ACC112 (cell line): Measurements from ENCODE around the gene OTOA.
"Not testable (repeated sequence)": the region's sequence is repeated elsewhere in the genome, so short reads cannot be mapped to it uniquely, and the experiment has no call there.

Experiments
- H2AFZ ChIP-seq: fragments of 200-600 bp; sonication (generic); one replicate; pipeline ENCODE4 v1.6.0; 2017; ENCODE audit warnings: antibody characterized with exemption, low read length; ENCODE audit not compliant: unreplicated experiment
- H3K27ac ChIP-seq: fragments of 200-600 bp; sonication (generic); 2 replicates; pipeline ENCODE4 v1.5.1; 2014; ENCODE audit warnings: low read depth, mild to moderate bottlenecking, antibody characterized with exemption, low read length, moderate library complexity
- H3K27me3 ChIP-seq: fragments of 200-600 bp; sonication (generic); 2 replicates; pipeline ENCODE4 v1.6.1; 2014; ENCODE audit warnings: mild to moderate bottlenecking, antibody characterized with exemption, low read length, moderate library complexity, mixed read lengths; ENCODE audit not compliant: insufficient read depth
- H3K36me3 ChIP-seq: fragments of 200-600 bp; sonication (generic); 2 replicates; pipeline ENCODE4 v1.6.1; 2016; ENCODE audit warnings: mild to moderate bottlenecking, antibody characterized with exemption, low read length, moderate library complexity, mixed read lengths; ENCODE audit not compliant: insufficient read depth
- H3K4me1 ChIP-seq: fragments of 200-600 bp; sonication (generic); one replicate; pipeline ENCODE4 v1.6.1; 2016; ENCODE audit warnings: low read length, mixed read lengths; ENCODE audit not compliant: insufficient read depth, unreplicated experiment, control insufficient read depth
- H3K4me3 ChIP-seq: fragments of 200-600 bp; sonication (generic); 2 replicates; pipeline ENCODE4 v1.5.1; 2014; ENCODE audit warnings: mild to moderate bottlenecking, low read depth, low read length
- H3K79me2 ChIP-seq: fragments of 200-600 bp; sonication (generic); one replicate; pipeline ENCODE4 v1.6.0; 2016; ENCODE audit warnings: low read length; ENCODE audit not compliant: control insufficient read depth, unreplicated experiment, insufficient read depth

OTOA gene

GRCh38 chr16:21719283-21719682 lies 55.5 kb downstream of the OTOA start:
- Histone ChIP-seq H2AFZ (no peak overlapping the region), H3K27me3 (no peaks in the 10 kb centered on the region), H3K4me3 (no peak overlapping the region), H3K79me2 (no peaks in the 10 kb centered on the region), H3K36me3 (no peaks in the 10 kb centered on the region), H3K4me1 (no peaks in the 10 kb centered on the region), H3K27ac (no peak overlapping the region)

GRCh38 chr16:21720533-21720932 lies 56.8 kb downstream of the OTOA start:
- Histone ChIP-seq H3K4me3 (no peak overlapping the region), H3K36me3 (no peaks in the 10 kb centered on the region), H3K4me1 (no peaks in the 10 kb centered on the region), H3K79me2 (no peaks in the 10 kb centered on the region), H3K27me3 (no peaks in the 10 kb centered on the region), H2AFZ (no peak overlapping the region), H3K27ac (no peak overlapping the region)

- Histone ChIP-seq H3K4me1 (no peaks in the 10 kb centered on the region), H2AFZ (no peak overlapping the region), H3K36me3 (no peaks in the 10 kb centered on the region), H3K27me3 (peaks cover 8% of the 10 kb centered on the region), H3K27ac (no peak overlapping the region), H3K79me2 (no peaks in the 10 kb centered on the region), H3K4me3 (no peak overlapping the region)
Observed at GRCh38 chr16:21722771-21723455, 59.1 kb downstream of the OTOA start.

- H3K36me3 ChIP-seq, result no peaks in the 10 kb centered on the region
- H3K27ac ChIP-seq, result no peak overlapping the region
- H3K4me3 ChIP-seq, result no peak overlapping the region
- peaks cover 8% of the 10 kb centered on the region for H3K27me3 ChIP-seq
- H3K4me1 ChIP-seq, result no peaks in the 10 kb centered on the region
- no peaks in the 10 kb centered on the region for H3K79me2 ChIP-seq
- H2AFZ ChIP-seq, result no peak overlapping the region
Observed at GRCh38 chr16:21723532-21723931, 59.8 kb downstream of the OTOA start.

GRCh38 chr16:21727344-21727743 lies 63.6 kb downstream of the OTOA start:
- peaks cover 8% of the 10 kb centered on the region for H3K27me3 ChIP-seq
- no peaks in the 10 kb centered on the region for H3K79me2 ChIP-seq
- no peak overlapping the region for H3K27ac ChIP-seq
- no peaks in the 10 kb centered on the region for H3K4me1 ChIP-seq
- H3K4me3 ChIP-seq, result no peak overlapping the region
- H2AFZ ChIP-seq, result no peak overlapping the region
- no peaks in the 10 kb centered on the region for H3K36me3 ChIP-seq

- not testable (repeated sequence) for H3K27me3 ChIP-seq, H3K4me1 ChIP-seq, H3K79me2 ChIP-seq, H3K27ac ChIP-seq, H3K4me3 ChIP-seq, H2AFZ ChIP-seq, H3K36me3 ChIP-seq
Observed at GRCh38 chr16:21731233-21731632, 67.5 kb downstream of the OTOA start.

- H3K4me1 ChIP-seq, H3K27me3 ChIP-seq, H2AFZ ChIP-seq, H3K79me2 ChIP-seq, H3K36me3 ChIP-seq, H3K4me3 ChIP-seq, H3K27ac ChIP-seq: not testable (repeated sequence)
Observed at GRCh38 chr16:21740637-21741036, 76.9 kb downstream of the OTOA start.

GRCh38 chr16:21756192-21757079 lies 92.7 kb downstream of the OTOA start:
- H3K4me3 ChIP-seq, H3K4me1 ChIP-seq, H3K36me3 ChIP-seq, H3K27ac ChIP-seq, H2AFZ ChIP-seq, H3K27me3 ChIP-seq, H3K79me2 ChIP-seq: not testable (repeated sequence)

GRCh38 chr16:21757080-21757671 lies 93.4 kb downstream of the OTOA start:
- not testable (repeated sequence) for H2AFZ ChIP-seq, H3K4me1 ChIP-seq, H3K27me3 ChIP-seq, H3K36me3 ChIP-seq, H3K27ac ChIP-seq, H3K79me2 ChIP-seq, H3K4me3 ChIP-seq

- H3K36me3 ChIP-seq, H3K27me3 ChIP-seq, H3K4me1 ChIP-seq, H3K79me2 ChIP-seq, H3K27ac ChIP-seq, H2AFZ ChIP-seq, H3K4me3 ChIP-seq: not testable (repeated sequence)
Observed at GRCh38 chr16:21768280-21768679, 104.5 kb downstream of the OTOA start.

- not testable (repeated sequence) for H2AFZ ChIP-seq, H3K4me1 ChIP-seq, H3K27me3 ChIP-seq, H3K36me3 ChIP-seq, H3K4me3 ChIP-seq, H3K79me2 ChIP-seq
- peak overlapping the region; percentile 73; the same call in 1 of the 2 replicates for H3K27ac ChIP-seq
Observed at GRCh38 chr16:21768810-21769209, 105.0 kb downstream of the OTOA start.
